ENCODE results near the gene IMPA2. TPM values are rescaled to one million over a fixed set of nuclear protein-coding genes. Genes with fewer than 3 reads are reported as not detected.

The IMPA2 gene
- total and polyA plus RNA-seq, 2 of the 13 experiments (the other 11 are each of a cell fraction or from before 2014, with no cell fraction given), result 37.8 to 71.8 TPM

GRCh38 chr18:12030670-12031069 is 49.4 kb downstream of the IMPA2 start (continued):
- TF ChIP-seq HMGXB3 (CRISPR knock-in tag; IDR thresholded peaks at IDR 0.05; ENCODE audit: borderline replicate concordance) (no peak), TMF1 (CRISPR knock-in tag; IDR thresholded peaks at IDR 0.05; ENCODE audit: low read depth) (no peak), ZNF292 (CRISPR knock-in tag; IDR thresholded peaks at IDR 0.05; ENCODE audit: borderline replicate concordance, low read depth) (no peak), DR1 (CRISPR knock-in tag; IDR thresholded peaks at IDR 0.05) (no peak), ZNF407 (CRISPR knock-in tag; IDR thresholded peaks at IDR 0.05; ENCODE audit: not compliant biosample characterization) (no peak), XBP1 (CRISPR knock-in tag; IDR thresholded peaks at IDR 0.05) (no peak), ZNF563 (CRISPR knock-in tag; IDR thresholded peaks at IDR 0.05) (no peak)

All from HepG2 (cell line).